HG03066 (cell line): ENCODE data around the gene PSMB7.

Source experiments
- ATAC-seq: cut with Tn5 transposase; IDR thresholded peaks from one replicate; pipeline ENCODE4 v1.9.1; 2021; ENCODE audit warnings: low read depth; ENCODE audit not compliant: unreplicated experiment

Gene PSMB7

DNA sequence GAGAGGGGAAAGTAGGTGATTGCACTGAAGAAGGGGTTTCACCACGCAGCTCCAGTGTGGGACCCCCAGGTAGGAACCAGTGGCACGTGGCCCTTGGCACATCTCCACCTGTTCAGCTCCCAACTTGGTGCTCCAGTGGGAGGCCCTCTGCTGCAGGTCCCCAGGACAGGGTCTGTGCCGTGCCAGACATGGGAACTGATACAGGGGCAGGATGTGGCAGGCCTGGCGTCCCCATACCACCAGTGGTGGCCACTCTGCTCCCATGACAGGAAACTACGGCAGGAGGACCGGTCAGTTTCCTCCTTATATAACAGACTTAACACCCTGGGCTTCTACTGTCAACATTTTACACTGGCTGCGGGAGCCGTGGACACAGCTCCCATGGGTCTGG is 67.3 kb downstream of the PSMB7 start:
- ATAC-seq, result no peak

DNA sequence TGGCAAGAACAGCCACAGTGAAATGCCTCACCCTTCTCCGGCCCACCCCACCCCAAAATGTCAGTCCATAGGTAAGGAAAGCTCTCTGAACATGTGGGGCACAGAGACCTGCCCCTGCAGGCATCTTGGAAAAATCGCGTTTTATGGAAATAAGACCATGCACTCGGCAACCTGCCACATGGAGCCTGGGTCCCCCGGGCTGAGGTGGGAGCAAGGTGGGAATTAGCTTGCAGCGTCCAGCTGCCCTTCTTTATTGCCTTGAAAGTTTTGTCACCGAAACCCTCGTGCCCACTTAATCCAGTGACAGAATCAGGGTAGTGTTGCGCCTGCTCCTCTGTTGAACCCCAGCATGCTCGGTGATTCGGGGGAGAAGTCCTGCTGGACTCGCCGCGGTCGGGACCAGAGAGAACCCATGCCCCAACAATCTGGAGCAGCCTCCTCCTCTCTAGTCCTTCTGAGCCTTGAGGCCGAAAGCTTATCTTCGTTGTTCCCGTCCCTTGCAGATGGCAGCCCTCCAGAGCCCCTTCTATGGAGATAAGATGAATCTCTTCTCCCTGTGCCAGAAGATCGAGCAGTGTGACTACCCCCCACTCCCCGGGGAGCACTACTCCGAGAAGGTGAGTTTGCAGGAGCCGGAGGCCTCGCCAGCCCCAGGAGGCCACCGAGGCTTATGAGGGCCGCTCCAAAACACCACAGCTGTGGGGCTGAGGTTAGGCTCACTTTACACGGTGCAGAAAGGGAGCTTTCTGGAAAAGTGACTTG is 67.9 kb downstream of the PSMB7 start:
- ATAC-seq, result no peak

DNA sequence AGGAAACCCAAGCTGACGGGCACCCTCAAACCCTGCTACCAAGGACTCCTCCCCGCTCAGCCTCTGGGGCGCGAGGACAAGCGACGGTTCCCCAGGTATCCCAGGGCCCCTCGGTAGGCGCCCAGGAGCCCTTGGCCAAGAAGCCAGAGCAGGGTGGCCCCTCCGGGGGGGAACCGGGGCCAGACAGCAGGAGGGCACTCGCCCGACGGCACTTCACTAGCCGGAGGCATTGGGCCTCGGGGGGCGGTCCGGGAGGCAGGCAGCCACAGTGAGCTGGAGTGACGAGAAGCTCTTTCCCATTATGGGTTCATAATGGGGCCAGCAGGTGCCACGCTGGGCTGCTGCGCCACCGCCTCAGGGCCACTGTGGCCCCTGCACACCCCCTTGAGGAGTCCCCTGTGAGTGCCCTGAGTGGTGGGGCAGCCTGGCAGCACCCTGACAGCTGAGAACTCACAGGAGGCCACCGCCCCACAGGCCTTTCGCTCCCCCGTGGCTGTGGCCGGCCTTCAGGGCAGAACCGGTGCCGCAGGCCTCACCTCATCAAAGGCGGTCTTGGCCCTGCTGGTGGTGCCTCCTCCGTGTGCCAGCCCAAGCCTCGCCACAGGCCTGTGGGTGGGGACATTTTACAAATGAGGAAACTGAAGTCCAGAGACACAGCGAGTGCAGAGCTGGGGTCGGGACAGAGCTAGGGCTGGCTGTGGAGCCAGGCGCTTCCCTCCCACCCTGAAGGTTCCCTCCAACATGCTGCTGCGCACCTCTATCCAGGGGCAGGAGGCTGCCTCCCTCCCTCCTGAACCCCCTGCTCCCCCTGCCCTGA is 68.7 kb downstream of the PSMB7 start:
- ATAC-seq, result no peak

DNA sequence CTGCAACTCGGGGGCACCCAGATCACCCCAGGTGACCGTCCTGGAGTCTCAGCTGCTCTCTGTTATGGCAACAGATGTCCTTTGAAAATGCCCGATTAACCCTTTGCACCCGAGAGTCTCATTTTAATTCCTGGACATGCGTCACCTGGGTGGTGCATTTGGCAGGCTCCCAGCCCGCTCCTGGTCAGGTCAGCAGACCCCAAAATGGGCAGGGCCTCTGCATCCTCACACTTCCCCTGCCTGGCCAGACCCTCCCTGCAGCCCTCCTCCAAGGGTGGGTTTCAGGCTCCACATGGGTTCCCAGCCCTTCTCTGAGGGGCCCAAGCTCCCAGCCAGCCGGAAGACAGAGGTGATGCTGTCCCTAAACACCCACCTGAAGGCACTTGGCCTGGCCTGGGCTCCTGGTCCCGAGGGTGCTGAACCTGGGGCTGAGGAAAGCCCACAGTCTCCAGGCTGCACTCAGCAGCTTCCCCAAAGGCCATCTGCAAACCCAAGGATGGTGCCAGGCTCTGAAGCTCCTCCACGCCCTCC is 69.4 kb downstream of the PSMB7 start:
- ATAC-seq, result no peak

DNA sequence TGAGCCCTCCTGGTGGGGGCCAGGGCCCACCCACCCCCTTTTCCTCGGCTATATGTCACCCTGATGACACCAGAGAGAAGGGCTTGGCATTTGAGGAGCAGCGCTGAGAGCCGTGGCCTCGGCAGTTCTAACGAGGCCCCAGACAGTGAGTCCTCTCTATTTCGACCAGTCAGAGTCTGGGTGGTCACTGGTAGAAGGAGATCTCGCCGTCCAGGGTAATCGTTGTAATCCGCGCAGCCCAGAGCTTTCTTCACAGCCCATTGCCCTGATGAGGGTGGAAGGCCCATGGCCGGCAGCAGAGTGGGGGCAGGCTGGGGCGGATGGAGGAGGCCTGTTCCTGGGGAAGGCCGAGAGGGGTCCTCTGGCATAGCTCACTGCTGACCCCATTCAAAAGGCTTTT is 70.2 kb downstream of the PSMB7 start:
- no peak for ATAC-seq

DNA sequence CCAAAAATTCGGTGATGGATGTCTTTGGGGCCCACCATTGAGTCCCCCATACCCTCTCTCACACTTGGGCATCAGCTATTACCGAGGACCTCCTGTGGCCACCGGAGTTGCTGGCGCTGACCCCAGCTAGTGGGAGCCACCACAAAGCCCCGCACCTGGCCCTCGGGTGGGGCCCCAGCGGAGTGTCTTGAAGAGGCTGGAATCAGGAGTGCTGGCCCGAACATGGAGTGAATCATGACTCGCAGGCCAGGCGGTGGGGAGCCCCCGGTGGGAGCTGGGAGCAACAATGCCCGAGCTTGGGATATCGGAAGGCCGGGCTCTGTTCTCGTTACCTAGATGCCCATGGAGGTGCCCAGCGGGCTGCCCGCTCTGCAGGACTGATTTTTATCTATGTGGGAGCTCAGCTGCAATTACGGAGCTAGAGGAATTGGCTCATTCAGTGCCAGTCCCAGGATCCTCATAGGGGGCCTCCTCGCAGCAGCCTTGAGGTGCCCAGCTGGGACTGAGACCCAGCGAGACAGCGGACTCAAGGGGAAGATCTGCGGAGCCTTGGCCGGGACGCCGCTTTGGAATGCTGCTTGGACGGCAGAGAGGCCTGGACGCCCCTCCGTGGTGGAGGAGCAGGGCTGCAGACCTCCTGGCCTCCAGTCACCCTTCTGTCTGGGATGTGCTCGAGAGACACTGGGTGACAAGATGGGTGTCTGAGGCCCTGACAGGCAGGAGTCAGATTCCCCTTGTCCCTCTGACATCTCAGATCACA is 70.8 kb downstream of the PSMB7 start:
- ATAC-seq, result no peak

DNA sequence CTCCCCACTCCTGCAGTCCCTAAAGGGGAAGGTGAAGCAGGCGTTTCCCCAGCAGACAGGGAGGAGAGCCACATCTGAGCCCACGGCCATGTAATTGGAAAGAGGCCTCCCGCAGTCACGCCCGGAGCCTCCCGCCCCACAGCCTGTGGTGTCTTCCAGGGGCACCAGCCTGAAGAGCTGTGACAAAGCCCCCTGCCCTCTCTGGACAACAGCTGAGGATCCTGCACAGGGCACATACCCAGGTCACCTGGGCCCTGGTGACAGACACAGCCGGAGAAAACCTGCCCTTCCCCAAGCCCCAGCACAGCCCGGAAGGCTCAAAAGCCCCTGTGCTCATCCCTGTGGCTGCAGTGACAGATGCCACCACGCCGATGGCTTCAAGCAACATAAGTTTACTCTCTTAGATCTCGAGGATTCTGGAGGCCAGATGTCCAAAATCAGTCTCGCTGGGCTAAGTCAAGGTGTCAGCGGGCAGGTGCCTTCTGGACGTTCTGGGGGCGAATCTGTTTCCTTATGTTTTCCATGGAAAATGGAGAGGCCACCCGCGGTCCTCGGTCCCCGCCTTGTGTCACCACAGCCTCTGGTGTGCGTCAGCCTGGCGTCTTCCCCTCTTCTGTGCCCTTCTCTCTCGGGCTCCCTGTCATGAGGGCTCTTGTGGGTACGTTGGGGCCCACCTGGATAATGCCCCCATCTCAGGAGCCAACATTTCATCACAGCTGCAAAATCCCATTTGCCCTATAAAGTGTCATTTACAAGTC is 71.5 kb downstream of the PSMB7 start:
- ATAC-seq, result no peak

DNA sequence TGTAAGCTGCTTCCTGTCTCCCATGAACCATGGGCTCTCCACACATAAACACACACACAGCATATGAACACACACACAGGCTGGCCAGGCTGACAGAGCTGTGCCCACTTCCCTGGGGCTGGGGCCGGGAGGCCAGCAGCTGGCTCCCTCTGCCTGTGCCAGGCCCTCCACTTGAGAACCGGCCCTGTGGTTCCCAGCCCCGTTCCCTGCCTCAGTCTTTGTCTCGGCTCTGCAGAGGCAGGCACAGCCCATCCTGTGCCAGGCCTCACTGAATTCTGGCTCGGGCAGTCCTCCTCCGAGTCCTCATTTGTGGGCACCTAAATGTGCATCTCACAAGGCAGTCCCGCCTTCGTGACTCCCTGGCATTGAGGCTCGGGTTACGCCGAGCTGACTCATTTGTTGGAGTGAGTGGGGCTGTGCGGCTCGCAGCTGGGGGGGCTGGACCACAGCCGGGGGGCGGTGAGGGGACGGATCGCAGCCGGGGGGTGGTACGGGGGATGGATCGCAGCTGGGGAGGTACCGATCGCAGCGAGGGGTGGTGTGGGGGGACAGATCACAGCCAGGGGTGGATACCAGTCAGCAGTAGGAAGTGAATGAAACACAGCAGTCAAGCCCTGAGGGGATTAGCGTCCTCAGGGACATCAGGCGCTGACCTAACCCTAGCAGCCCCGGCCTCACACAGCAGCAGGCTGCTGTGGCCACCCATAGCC is 72.3 kb downstream of the PSMB7 start:
- ATAC-seq, result no peak

DNA sequence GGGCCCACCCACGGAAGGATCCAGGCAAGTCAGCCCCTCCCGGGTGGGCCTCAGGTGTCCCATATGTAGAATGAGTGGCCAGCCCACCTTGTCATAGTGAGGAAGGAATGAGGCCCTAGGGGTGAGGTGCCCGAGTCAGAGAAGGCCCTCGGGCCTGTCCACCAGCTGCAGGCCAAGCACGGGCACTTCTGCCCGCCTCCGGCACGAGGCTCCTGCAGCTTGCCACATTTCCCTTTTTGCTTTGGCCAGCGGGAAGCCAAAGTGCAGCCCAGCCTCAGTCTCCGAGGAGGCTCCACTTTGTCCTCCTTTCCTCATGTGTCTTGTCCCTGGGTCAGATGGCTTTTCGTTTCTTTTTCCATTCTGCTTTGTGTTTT is 72.9 kb downstream of the PSMB7 start:
- no peak for ATAC-seq

DNA sequence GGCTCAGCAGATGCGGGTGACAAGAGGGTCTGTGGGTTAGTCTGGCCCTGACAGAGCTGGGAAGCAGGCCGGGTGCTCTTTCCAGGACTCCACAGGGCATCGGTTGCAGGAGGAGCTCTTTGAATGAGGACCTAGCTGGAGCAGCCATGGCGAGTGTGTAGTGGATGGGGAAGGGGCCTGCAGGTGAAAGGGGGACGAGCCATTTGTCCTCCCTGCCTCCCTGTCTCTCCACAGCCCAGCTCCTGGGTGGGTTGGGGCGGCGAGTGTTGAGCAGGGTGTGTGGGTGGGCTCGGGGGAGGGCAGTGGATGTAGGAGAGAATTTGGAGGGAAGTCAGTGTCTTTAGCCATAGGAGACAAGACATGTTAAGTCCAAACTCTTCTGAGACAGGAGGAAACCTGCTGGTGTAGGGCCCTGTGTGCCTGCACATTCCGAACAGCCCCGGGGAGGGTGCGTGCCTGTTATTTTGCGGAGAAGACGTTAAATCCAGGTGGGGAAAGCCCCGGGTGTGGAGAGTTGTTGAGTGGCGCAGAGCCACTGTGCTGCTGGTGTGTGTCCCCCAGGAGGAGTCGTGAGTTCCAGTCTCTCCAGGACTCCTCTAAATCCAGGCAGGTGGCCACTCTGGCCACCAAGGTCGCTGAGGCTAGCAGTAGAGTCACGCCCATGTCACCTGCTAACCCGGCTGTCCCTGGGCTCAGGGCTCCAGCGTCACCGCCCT is 73.6 kb downstream of the PSMB7 start:
- no peak for ATAC-seq

DNA sequence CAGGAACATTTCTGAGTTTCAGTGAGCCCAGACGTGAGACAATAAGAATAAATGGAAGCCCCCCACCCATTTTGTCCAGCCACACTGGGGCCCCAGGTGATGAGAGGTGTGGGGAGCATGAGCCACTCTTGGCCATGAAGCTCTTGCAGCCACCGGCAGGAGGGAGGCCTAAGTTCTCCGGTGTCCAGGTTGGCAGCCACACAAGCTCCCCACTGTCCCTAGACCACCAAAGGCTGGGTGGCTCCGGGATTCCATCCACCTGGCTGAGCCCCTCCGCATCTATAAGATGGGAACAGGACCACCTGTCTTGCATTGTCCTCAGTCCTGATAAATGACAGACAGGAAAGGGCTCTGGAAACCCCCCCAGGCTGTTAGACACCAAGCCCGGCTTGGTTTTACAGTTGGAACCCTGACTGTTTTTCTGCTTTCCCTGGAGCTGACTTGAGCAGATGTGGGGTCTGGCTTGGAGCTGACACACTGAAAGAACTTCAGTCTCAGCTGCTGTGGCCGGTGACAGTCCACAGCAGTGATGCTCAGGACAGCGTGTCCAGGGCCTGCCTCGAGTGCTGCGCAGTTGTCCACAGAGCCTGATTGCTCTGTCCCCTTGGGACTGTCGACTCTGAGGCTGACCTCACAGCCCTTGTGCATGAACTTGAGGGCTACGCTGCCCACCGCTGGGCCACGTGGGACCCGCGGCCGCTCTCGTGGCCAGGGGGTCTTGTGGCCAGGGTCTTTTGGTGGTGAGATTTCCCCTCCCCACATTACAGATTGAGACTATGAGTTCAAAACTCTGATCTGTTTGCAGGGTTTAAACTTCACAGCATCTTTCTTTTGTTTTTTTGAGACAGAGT is 74.8 kb downstream of the PSMB7 start:
- no peak for ATAC-seq

DNA sequence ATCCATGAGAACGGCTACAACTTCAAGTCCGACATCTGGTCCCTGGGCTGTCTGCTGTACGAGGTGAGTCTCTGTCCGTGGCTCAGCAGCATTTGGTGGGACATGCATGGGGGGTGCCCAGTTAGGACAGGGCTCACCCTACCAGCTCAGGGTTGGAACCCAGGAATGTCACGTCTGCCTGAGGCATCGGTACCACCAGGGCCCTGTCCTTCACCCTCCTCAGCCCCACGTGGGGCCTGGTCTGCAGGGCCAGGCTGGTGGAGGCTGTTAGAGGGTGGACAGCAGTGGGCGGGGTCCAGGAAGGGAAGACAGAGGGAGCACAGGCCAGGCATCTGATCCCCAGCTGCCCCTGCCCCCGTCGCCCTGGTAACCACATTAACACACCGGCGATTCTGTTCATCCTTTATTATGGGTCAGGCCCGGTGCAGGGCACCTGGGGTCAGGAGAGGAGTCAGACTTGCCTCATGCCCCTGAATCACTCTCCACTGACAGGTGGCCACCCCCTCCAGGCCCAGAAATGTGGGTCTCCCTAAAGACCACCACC is 75.6 kb downstream of the PSMB7 start:
- no peak for ATAC-seq

DNA sequence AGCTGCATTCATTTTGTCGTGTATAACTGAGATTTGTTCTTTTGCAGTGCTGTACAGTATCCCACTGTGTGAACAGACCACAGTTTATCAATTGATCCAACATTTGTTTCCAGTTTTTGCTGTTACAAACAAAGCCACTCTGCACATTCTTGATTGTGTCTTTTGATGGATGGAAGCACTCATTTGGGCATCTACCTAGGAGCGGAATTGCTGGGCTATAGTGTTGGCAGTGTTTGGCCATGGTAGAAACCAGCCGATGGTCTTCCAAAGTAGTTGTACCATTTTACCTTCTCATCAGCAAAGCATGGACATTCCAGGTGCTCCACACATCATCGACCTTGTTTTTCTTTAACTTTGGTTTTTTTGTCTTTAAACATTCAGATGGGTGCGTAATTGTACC is 77.7 kb downstream of the PSMB7 start:
- no peak for ATAC-seq

DNA sequence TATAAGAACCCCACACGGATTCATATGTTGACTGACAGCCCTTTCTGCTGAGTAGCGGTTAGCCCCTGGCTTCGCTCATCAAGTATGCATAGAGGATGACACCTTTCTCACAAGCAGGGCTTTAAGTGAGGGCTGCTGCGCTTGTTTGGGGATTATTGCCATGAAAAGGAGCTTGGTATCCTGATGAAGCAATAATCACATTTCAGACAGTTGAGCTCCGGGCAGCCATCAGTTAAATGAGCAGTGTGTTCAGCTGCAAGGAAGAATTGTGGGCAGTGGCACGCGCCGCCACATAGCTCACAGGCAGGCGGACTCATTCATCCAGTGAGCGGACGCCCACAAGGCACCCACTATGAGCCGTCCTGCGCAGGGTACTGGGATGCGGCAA is 79.9 kb downstream of the PSMB7 start:
- ATAC-seq, result no peak

DNA sequence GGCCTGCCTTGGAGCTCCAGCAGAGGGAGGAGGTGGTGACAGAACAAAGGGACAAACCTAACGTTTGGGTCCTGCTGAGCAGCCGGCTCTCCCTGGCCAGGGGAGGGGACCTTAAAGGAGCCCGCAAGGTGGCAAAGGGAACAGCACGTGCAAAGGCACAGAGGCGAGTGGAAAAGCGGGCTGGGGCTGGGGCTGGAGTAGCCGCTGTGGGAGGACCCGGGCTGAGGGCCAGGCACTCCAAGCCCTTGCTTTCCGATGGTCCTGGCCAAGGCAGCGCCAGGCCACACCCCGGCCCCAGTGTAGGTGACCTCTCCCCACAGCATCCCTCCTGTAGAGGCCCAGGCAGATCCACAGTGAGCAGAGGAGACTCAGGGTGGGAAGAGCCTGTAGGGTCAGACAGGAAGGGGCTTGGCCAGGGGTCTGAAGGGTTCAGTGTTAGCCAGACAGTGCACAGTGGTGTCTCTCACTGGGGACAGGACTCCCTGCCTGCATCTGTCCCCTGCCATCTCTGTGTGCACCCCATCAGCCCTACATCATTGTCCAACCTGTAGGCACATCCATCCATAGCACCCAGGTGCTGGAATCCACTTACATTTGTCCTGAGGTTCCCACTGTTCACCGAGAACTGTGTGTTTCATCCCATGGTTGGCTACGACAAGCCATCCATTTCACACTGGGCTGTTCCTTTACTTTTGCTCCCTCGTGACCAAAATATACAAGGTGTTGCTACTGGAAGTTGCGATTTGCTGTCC is 80.5 kb downstream of the PSMB7 start:
- no peak for ATAC-seq

DNA sequence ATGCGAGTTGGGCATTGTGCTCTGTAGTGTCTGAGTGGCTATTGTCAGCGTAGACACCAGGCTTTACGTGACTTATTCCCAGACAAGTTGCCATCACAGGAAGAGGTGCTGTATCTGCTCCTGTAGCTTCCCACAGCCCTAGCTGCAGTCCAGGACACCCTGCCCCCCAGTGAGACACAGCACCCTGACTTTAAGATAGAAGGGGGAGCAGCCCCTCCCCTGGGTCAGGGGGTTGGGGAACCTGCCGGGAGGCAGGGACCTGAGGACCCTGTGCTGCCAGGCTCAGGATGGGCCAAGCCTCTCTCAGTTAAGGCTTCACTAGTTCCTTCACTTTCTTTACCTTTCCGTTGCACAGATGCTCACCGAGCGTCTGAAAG is 82.1 kb downstream of the PSMB7 start:
- no peak for ATAC-seq
